Astrocyte (in vitro differentiated cells and primary cell): ENCODE results near the gene SHISA8. TPM values are rescaled to one million over a fixed set of nuclear protein-coding genes. Genes with fewer than 3 reads are reported as not detected.

ENCODE experiments used
- DNase-seq: peaks from one replicate; pipeline ENCODE4 v3.0.0-alpha.2; 2010; ENCODE audit warnings: low read depth
- FAIRE-seq: peaks from 2 replicates; lab custom pipeline; 2011; peaks lifted over from hg19 to GRCh38; lab: Jason Lieb, UNC
- H2AFZ ChIP-seq: 2 replicates; pipeline ENCODE4 v1.6.0; 2012; ENCODE audit warnings: low read depth, low read length, inconsistent platforms
- H3K27ac ChIP-seq: 2 replicates; pipeline ENCODE4 v1.5.1; 2011; ENCODE audit warnings: low read depth, low read length, inconsistent platforms
- H3K27me3 ChIP-seq: 2 replicates; pipeline ENCODE4 v1.6.0; 2011; ENCODE audit warnings: low read length, inconsistent platforms; ENCODE audit not compliant: insufficient read depth
- H3K36me3 ChIP-seq: 2 replicates; pipeline ENCODE4 v1.5.1; 2011; ENCODE audit warnings: low read length, inconsistent platforms; ENCODE audit not compliant: insufficient read depth
- H3K4me1 ChIP-seq: 2 replicates; pipeline ENCODE4 v1.5.1; 2011; ENCODE audit warnings: low read length, inconsistent platforms; ENCODE audit not compliant: insufficient read depth
- H3K4me2 ChIP-seq: 2 replicates; pipeline ENCODE4 v1.6.0; 2012; ENCODE audit warnings: low read length, inconsistent platforms
- H3K4me3 ChIP-seq: 2 replicates; pipeline ENCODE4 v1.5.1; 2011; ENCODE audit warnings: low read depth, mild to moderate bottlenecking, low read length, inconsistent platforms; ENCODE audit not compliant: insufficient read depth
- H3K79me2 ChIP-seq: 2 replicates; pipeline ENCODE4 v1.6.0; 2012; ENCODE audit warnings: mild to moderate bottlenecking, low read length, inconsistent platforms; ENCODE audit not compliant: insufficient read depth
- H3K9ac ChIP-seq: 2 replicates; pipeline ENCODE4 v1.6.0; 2012; ENCODE audit warnings: mild to moderate bottlenecking, low read length, inconsistent platforms
- H3K9me3 ChIP-seq: 2 replicates; pipeline ENCODE4 v1.5.1; 2012; ENCODE audit warnings: low read depth, mild to moderate bottlenecking, low read length, inconsistent platforms; ENCODE audit not compliant: insufficient read depth
- H4K20me1 ChIP-seq: 2 replicates; pipeline ENCODE4 v1.6.0; 2012; ENCODE audit warnings: low read length, inconsistent platforms; ENCODE audit not compliant: insufficient read depth
- H3K27ac Mint-ChIP-seq: one replicate; pipeline ENCODE4 v1.8.0; 2021; ENCODE audit warnings: mild to moderate bottlenecking, mixed read lengths; ENCODE audit not compliant: unreplicated experiment
- H3K27me3 Mint-ChIP-seq: one replicate; pipeline ENCODE4 v1.8.0; 2021; ENCODE audit warnings: low read depth, mixed read lengths; ENCODE audit not compliant: unreplicated experiment
- H3K36me3 Mint-ChIP-seq: one replicate; pipeline ENCODE4 v1.8.0; 2021; ENCODE audit warnings: low read depth, mixed read lengths; ENCODE audit not compliant: unreplicated experiment
- H3K4me1 Mint-ChIP-seq: one replicate; pipeline ENCODE4 v1.8.0; 2021; ENCODE audit warnings: low read depth, mixed read lengths; ENCODE audit not compliant: unreplicated experiment
- H3K4me3 Mint-ChIP-seq: one replicate; pipeline ENCODE4 v1.8.0; 2021; ENCODE audit warnings: mild to moderate bottlenecking, moderate library complexity, mixed read lengths; ENCODE audit not compliant: unreplicated experiment
- H3K9me3 Mint-ChIP-seq: one replicate; pipeline ENCODE4 v1.8.0; 2021; ENCODE audit warnings: mild to moderate bottlenecking, mixed read lengths; ENCODE audit not compliant: unreplicated experiment
- EZH2 ChIP-seq: IDR thresholded peaks from 2 replicates; pipeline ENCODE4 v1.6.1; 2012; ENCODE audit warnings: mild to moderate bottlenecking, low read length, inconsistent platforms; ENCODE audit not compliant: insufficient read depth
- total RNA-seq: library from RNA; stranded (reverse); gene quantifications from 2 replicates; pipeline ENCODE4 v1.2.1, GENCODE V29; 2021
- TF ChIP-seq, protein P1 (sequence below): IDR thresholded peaks from 2 replicates; pipeline ENCODE4 v1.5.1; 2011; ENCODE audit warnings: low read depth, mild to moderate bottlenecking, inconsistent platforms, low read length, moderate library complexity; ENCODE audit not compliant: insufficient read depth

SHISA8 gene
- total RNA-seq, 1 donor from 2014 or later: not detected

DNA sequence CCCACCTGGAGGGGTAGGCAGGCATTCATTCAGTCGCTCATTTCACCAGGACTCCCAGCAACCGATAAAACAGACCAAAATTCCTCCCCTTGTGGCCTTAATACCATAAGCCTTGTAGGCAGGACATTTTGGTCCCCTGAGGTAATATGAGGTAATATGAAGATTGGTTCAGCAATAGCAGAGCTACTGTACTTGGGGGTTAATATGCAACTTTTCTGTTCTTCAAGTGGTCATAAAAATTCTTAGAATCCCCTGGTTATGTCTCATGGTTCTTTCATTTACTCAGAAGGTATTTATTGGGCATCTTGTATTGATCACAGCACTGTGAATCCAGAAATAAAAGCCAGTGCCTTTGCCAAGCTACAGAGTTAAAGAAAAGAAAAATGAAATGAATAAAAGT lies 29.8 kb downstream of the SHISA8 start:
- no peak overlapping the region for H3K4me3 Mint-ChIP-seq
- H3K4me2 ChIP-seq: no peak overlapping the region
- DNase-seq (no peak), FAIRE-seq (no peak)
- TF ChIP-seq EZH2: no peak
- TF ChIP-seq, protein P1, sequence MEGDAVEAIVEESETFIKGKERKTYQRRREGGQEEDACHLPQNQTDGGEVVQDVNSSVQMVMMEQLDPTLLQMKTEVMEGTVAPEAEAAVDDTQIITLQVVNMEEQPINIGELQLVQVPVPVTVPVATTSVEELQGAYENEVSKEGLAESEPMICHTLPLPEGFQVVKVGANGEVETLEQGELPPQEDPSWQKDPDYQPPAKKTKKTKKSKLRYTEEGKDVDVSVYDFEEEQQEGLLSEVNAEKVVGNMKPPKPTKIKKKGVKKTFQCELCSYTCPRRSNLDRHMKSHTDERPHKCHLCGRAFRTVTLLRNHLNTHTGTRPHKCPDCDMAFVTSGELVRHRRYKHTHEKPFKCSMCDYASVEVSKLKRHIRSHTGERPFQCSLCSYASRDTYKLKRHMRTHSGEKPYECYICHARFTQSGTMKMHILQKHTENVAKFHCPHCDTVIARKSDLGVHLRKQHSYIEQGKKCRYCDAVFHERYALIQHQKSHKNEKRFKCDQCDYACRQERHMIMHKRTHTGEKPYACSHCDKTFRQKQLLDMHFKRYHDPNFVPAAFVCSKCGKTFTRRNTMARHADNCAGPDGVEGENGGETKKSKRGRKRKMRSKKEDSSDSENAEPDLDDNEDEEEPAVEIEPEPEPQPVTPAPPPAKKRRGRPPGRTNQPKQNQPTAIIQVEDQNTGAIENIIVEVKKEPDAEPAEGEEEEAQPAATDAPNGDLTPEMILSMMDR: no peak
- H3K27me3 Mint-ChIP-seq: no peaks in the 10 kb centered on the region
- no peaks in the 10 kb centered on the region for H3K79me2 ChIP-seq
- H3K9me3 Mint-ChIP-seq: no peaks in the 10 kb centered on the region
- H4K20me1 ChIP-seq: peaks cover 37% of the 10 kb centered on the region
- H3K36me3 ChIP-seq: peaks cover 60% of the 10 kb centered on the region
- no peak overlapping the region for H3K27ac Mint-ChIP-seq
- no peaks in the 10 kb centered on the region for H3K9me3 ChIP-seq
- no peaks in the 10 kb centered on the region for H3K4me1 Mint-ChIP-seq
- H2AFZ ChIP-seq: no peak overlapping the region
- H3K4me1 ChIP-seq: no peaks in the 10 kb centered on the region
- no peaks in the 10 kb centered on the region for H3K27me3 ChIP-seq
- H3K36me3 Mint-ChIP-seq: peaks cover 38% of the 10 kb centered on the region
- no peak overlapping the region for H3K9ac ChIP-seq
- no peak overlapping the region for H3K27ac ChIP-seq
- H3K4me3 ChIP-seq: no peak overlapping the region

DNA sequence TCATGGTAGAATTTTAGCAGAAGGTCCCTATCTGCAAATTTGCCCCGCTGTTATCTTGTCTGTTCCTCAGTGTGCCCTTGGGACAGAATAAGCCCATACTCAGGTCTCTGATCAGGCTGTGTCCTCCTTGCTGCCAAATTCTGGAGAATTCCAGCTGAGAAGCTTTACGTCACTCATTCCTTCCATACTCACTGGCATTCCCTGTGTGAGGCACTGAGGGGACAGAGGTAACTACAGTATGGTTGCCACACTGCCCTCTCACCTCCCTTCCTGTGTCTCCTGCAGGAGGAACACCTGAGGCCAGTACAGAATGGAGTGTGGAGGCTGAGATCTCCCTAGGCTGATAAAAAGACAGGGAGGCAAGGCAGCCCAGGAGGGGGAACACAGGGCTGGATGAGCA lies 31.5 kb downstream of the SHISA8 start:
- FAIRE-seq: no peak

DNA sequence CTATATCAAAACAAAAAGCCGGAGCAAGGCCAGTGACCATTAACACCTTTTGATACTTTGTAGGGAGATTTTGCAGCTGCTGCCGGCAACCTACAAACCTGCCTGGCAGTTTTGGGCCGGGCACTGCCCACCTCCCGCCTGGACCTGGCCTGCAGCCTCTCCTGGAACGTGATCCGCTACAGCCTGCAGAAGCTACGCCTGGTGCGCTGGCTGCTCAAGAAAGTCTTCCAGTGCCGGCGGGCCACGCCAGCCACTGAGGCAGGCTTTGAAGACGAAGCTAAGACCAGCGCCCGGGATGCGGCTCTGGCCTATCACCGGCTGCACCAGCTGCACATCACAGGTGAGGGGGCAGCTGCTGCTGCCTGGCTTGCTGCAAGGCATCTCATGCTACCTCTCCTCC lies 34.2 kb downstream of the SHISA8 start:
- no peaks in the 10 kb centered on the region for H3K27me3 ChIP-seq
- H3K79me2 ChIP-seq: no peaks in the 10 kb centered on the region
- peaks cover 51% of the 10 kb centered on the region for H4K20me1 ChIP-seq
- no peak overlapping the region for H3K9ac ChIP-seq
- no peak overlapping the region for H3K4me2 ChIP-seq
- H3K27ac ChIP-seq: no peak overlapping the region
- Mint-ChIP-seq H3K27me3 (no peaks in the 10 kb centered on the region), H3K27ac (no peak overlapping the region), H3K9me3 (no peaks in the 10 kb centered on the region), H3K4me3 (no peak overlapping the region), H3K4me1 (peaks cover 2% of the 10 kb centered on the region), H3K36me3 (peaks cover 43% of the 10 kb centered on the region)
- peaks cover 5% of the 10 kb centered on the region for H3K4me1 ChIP-seq
- no peak overlapping the region for H2AFZ ChIP-seq
- FAIRE-seq (no peak), DNase-seq (no peak)
- H3K36me3 ChIP-seq: peaks cover 52% of the 10 kb centered on the region
- H3K4me3 ChIP-seq: no peak overlapping the region
- H3K9me3 ChIP-seq: no peaks in the 10 kb centered on the region
- TF ChIP-seq, protein P1: no peak
- no peak for TF ChIP-seq EZH2

More for the DNA sequence above, 31.5 kb downstream of the SHISA8 start:
- TF ChIP-seq, protein P1: no peak
- TF ChIP-seq EZH2: no peak
- Histone ChIP-seq H3K79me2 (no peaks in the 10 kb centered on the region), H3K4me2 (no peak overlapping the region), H3K9ac (no peak overlapping the region), H3K4me3 (no peak overlapping the region), H3K36me3 (peaks cover 62% of the 10 kb centered on the region), H2AFZ (no peak overlapping the region), H3K9me3 (no peaks in the 10 kb centered on the region), H3K27me3 (no peaks in the 10 kb centered on the region), H3K4me1 (no peaks in the 10 kb centered on the region), H3K27ac (no peak overlapping the region), H4K20me1 (peaks cover 39% of the 10 kb centered on the region)
- DNase-seq: no peak
- H3K9me3 Mint-ChIP-seq: no peaks in the 10 kb centered on the region
- peaks cover 48% of the 10 kb centered on the region for H3K36me3 Mint-ChIP-seq
- no peak overlapping the region for H3K27ac Mint-ChIP-seq
- H3K4me3 Mint-ChIP-seq: no peak overlapping the region
- no peaks in the 10 kb centered on the region for H3K27me3 Mint-ChIP-seq
- H3K4me1 Mint-ChIP-seq: no peaks in the 10 kb centered on the region
